ENCODE results near the gene CEP104. TPM values are rescaled to one million over a fixed set of nuclear protein-coding genes. Genes with fewer than 3 reads are reported as not detected.
A peak's percentile ranks its signal among the peaks of the same experiment; 100 is the strongest.

Gene CEP104
- total RNA-seq, 3 donors from 2014 or later = 45.4 to 52.1 (median 49.1) TPM

DNA sequence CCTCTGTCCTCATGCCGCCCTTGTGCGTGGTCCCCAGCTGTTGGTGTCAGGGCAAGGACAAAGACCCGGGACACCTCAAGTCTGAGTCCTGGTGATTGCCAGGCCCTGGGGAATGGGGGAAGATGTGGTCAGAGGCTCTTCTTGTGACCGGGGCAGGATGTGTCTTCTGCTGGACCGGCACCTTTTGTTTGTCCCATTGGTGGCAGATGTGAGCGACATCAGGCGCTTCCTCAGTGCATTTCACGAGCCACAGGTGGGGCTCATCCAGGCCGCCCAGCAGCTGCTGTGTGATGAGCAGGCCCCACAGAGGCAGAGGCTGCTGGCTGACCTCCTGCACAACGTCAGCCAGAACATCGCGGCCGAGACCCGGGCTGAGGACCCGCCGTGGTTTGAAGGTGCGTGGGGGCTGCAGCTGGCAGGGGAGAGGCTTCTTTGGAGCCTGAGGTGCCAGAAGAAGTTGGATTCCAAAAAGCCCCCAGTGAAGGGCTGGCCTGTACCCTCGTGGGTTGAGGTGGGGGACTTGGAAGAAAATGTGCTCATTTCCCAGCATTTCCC is 8.7 kb upstream of the CEP104 start:
- Mint-ChIP-seq H3K9me3 (no peaks in the 10 kb centered on the region), H3K4me3 (no peak overlapping the region), H3K36me3 (ENCODE audit: insufficient read depth) (peaks cover 17% of the 10 kb centered on the region), H3K27me3 (ENCODE audit: low read depth) (no peaks in the 10 kb centered on the region), H3K4me1 (ENCODE audit: low read depth) (peaks cover 2% of the 10 kb centered on the region)
- DNase-seq (no peak), ATAC-seq (no peak)

DNA sequence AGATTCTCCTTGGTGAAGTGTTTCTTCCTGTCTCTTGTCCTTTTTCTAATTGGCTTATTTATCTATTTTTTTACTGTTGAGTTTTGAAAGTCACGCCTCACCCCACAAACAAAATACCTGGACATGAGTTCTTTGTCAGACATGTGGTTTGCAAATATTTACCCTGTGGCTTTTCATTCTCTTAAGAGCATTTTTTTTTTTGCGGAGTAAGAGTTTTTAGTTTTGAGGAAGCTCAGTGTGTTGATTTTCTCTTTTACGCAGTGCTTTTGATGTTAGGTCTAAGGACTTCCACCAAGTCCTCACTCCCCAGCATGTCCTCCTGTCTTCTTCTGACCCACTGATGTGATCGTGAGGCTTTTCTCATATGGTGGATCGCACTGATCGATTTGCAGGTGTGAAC is 7.9 kb upstream of the CEP104 start:
- H3K27me3 Mint-ChIP-seq (ENCODE audit: low read depth) = no peaks in the 10 kb centered on the region
- peaks cover 2% of the 10 kb centered on the region for H3K4me1 Mint-ChIP-seq (ENCODE audit: low read depth)
- no peak for DNase-seq
- H3K36me3 Mint-ChIP-seq (ENCODE audit: insufficient read depth) = peaks cover 15% of the 10 kb centered on the region
- H3K9me3 Mint-ChIP-seq = no peaks in the 10 kb centered on the region
- ATAC-seq = no peak
- H3K4me3 Mint-ChIP-seq = no peak overlapping the region

GRCh38 chr1:3863231-3863935 is 6.4 kb upstream of the CEP104 start:
- Mint-ChIP-seq H3K9me3 (no peaks in the 10 kb centered on the region), H3K36me3 (ENCODE audit: insufficient read depth) (peaks cover 9% of the 10 kb centered on the region)

DNA sequence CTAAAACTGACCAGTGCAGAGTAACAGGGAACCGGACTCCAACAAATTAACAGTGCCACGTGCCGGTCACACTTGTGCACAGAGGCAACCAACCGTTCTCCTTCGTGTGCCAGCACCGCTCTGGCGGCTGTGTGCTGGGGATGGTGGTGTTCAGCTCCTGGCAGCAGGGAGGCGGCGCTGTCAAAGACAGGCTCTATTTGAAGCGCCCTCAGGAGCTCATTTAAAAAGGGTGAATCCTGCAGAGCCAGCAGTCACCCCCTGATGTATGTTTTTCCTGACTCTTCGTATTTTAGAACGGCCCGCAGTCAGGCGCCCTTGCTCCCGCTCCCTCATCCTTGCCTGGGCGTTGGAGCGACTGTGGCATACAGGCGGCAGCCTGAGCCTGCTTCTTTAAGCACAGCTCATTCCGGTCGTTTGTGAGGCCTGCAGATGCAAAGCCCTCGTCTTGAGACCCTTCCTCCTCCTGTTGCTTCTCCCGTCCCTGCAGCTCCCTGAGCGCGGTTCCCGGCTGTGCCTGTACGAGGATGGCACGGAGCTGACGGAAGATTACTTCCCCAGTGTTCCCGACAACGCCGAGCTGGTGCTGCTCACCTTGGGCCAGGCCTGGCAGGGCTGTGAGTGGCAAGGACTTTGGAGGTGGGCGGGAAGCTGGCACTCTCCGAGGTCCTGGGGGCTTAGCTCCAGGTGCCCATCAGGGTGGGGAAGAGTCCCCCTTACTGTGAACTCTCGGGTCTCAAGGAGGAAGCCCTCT is 1.4 kb upstream of the CEP104 start:
- Mint-ChIP-seq H3K27me3 (ENCODE audit: low read depth) (no peaks in the 10 kb centered on the region), H3K9me3 (no peaks in the 10 kb centered on the region), H3K4me3 (peak overlapping the region; percentile 96), H3K4me1 (ENCODE audit: low read depth) (peaks cover 31% of the 10 kb centered on the region), H3K36me3 (ENCODE audit: insufficient read depth) (no peaks in the 10 kb centered on the region)
- DNase-seq (no peak), ATAC-seq (no peak)

More at GRCh38 chr1:3863231-3863935, 6.4 kb upstream of the CEP104 start:
- no peak for ATAC-seq
- peaks cover 9% of the 10 kb centered on the region for H3K4me1 Mint-ChIP-seq (ENCODE audit: low read depth)
- H3K4me3 Mint-ChIP-seq = no peak overlapping the region
- no peaks in the 10 kb centered on the region for H3K27me3 Mint-ChIP-seq (ENCODE audit: low read depth)
- DNase-seq = no peak

GRCh38 chr1:3857791-3858129 is 749 bp upstream of the CEP104 start:
- peaks cover 31% of the 10 kb centered on the region for H3K4me1 Mint-ChIP-seq (ENCODE audit: low read depth)
- peak overlapping the region; percentile 96 for H3K4me3 Mint-ChIP-seq
- H3K27me3 Mint-ChIP-seq (ENCODE audit: low read depth) = no peaks in the 10 kb centered on the region
- no peaks in the 10 kb centered on the region for H3K9me3 Mint-ChIP-seq
- ATAC-seq = no peak
- DNase-seq = no peak
- no peaks in the 10 kb centered on the region for H3K36me3 Mint-ChIP-seq (ENCODE audit: insufficient read depth)

DNA sequence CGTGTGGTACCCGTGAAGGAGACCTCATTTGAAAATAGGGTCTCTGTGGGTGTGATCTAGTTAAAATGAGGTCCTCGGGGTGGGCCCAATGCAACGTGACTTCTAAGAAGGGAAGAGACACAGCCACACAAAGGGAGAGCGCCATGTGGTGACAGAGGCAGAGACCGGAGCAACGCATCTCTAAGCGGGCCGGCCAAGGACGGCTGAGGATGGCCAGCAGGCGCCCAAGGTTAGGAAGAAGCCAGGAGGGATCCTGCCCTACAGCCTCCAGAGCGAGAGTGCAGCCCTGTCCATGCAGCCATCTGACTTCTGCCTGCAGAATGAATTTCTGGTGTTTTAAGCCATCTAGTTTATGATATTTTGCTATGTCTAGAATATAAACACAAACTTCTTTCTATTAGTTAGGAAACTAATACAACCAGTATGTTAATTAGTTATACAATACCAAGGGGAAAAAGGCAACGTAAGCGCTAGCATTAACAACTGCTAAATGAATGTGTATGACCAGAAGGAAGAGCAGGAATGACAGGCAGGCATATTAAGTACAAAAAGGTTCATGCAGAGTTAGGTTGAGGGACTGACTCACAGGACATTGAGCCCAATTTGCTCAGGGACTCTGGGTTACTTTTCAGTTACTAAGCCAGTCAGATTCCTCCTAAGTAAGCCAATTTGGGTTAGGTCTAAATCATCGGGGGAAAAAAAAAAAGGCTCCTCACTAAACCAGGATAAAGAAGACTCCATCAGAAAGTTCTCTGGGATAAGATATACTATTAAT is 4.1 kb downstream of the CEP104 start:
- Mint-ChIP-seq H3K4me3 (no peak overlapping the region), H3K4me1 (ENCODE audit: low read depth) (peaks cover 21% of the 10 kb centered on the region), H3K9me3 (no peaks in the 10 kb centered on the region), H3K36me3 (ENCODE audit: insufficient read depth) (peaks cover 17% of the 10 kb centered on the region), H3K27me3 (ENCODE audit: low read depth) (no peaks in the 10 kb centered on the region)
- ATAC-seq (no peak), DNase-seq (no peak)

DNA sequence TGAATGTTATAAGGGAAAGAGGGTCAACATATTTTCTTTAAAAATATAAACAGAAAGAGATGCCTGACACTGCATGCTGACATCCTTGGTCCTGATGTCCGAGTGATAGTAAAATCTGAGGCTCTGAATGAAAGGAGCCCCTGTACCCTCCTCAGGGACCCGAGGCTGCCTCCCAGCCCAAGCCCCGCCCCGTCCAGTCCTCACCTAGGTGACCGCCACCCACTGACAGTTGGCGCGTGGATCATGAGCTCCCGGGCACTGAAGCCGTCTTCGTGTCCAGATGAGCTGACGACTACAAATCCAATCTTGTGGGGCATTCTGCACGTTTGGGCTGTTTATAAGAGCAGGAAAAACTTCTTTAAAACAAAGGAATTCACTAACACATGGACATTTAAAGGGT is 4.9 kb downstream of the CEP104 start:
- Mint-ChIP-seq H3K4me1 (ENCODE audit: low read depth) (peaks cover 18% of the 10 kb centered on the region), H3K4me3 (no peak overlapping the region), H3K36me3 (ENCODE audit: insufficient read depth) (peaks cover 22% of the 10 kb centered on the region), H3K27me3 (ENCODE audit: low read depth) (no peaks in the 10 kb centered on the region), H3K9me3 (no peaks in the 10 kb centered on the region)
- DNase-seq = no peak
- ATAC-seq = no peak

GRCh38 chr1:3851292-3851691 is 5.7 kb downstream of the CEP104 start:
- ATAC-seq (no peak), DNase-seq (no peak)
- Mint-ChIP-seq H3K36me3 (ENCODE audit: insufficient read depth) (peaks cover 26% of the 10 kb centered on the region), H3K4me1 (ENCODE audit: low read depth) (peaks cover 16% of the 10 kb centered on the region), H3K9me3 (no peaks in the 10 kb centered on the region), H3K4me3 (no peak overlapping the region), H3K27me3 (ENCODE audit: low read depth) (no peaks in the 10 kb centered on the region)

DNA sequence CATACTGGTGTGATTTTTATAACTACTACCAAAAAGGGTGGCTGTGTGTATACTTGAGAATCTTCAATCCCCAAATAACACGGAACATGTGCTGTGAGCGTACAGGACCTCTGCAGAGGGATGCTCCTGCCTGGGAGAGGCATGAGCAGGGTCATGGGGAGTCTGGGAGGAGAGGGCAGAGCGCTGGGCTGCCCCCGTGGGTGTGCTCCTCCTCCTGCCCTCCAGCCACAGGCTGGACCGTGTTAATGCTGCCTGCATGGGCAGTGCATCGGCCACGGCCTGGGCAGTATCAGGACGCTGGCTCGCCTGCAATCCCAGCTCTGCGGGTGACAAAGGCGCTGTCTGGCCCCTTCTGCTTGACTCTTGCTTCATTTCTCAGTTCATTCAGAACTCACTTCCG is 6.2 kb downstream of the CEP104 start:
- ATAC-seq (no peak), DNase-seq (no peak)
- Mint-ChIP-seq H3K4me3 (no peak overlapping the region), H3K27me3 (ENCODE audit: low read depth) (no peaks in the 10 kb centered on the region), H3K9me3 (no peaks in the 10 kb centered on the region), H3K4me1 (ENCODE audit: low read depth) (peaks cover 12% of the 10 kb centered on the region), H3K36me3 (ENCODE audit: insufficient read depth) (peaks cover 26% of the 10 kb centered on the region)

GRCh38 chr1:3847081-3847480 is 9.9 kb downstream of the CEP104 start:
- no peaks in the 10 kb centered on the region for H3K9me3 Mint-ChIP-seq
- H3K27me3 Mint-ChIP-seq (ENCODE audit: low read depth) = no peaks in the 10 kb centered on the region
- peaks cover 35% of the 10 kb centered on the region for H3K36me3 Mint-ChIP-seq (ENCODE audit: insufficient read depth)
- no peaks in the 10 kb centered on the region for H3K4me1 Mint-ChIP-seq (ENCODE audit: low read depth)
- ATAC-seq (no peak), DNase-seq (no peak)
- no peak overlapping the region for H3K4me3 Mint-ChIP-seq

DNA sequence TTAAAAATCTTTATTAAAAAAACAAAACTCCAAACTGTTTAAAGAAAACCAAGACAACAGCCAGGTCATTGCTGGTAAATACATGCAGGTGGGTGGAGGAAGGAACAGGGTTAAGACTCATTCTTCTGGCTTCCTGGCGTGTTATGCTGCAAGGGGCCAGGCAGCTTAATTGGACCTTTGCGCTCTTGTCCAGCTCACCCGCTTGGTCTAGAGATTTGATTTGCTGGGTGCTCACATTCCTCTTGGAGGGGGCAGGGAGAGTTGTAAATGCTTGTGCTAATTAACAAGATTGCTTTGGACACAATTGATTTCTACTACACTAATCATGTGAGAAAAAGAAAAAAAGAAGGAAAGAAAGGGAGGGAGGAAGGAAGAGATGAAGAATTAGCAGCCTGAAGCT is 10.5 kb downstream of the CEP104 start:
- no peak for DNase-seq
- H3K36me3 Mint-ChIP-seq (ENCODE audit: insufficient read depth) = peaks cover 35% of the 10 kb centered on the region
- H3K4me3 Mint-ChIP-seq = no peak overlapping the region
- H3K27me3 Mint-ChIP-seq (ENCODE audit: low read depth) = no peaks in the 10 kb centered on the region
- ATAC-seq = no peak
- H3K9me3 Mint-ChIP-seq = no peaks in the 10 kb centered on the region
- H3K4me1 Mint-ChIP-seq (ENCODE audit: low read depth) = no peaks in the 10 kb centered on the region

- ATAC-seq (no peak), DNase-seq (no peak)
- H3K9me3 Mint-ChIP-seq = no peaks in the 10 kb centered on the region
- peaks cover 52% of the 10 kb centered on the region for H3K36me3 Mint-ChIP-seq (ENCODE audit: insufficient read depth)
- no peak overlapping the region for H3K4me3 Mint-ChIP-seq
- no peaks in the 10 kb centered on the region for H3K27me3 Mint-ChIP-seq (ENCODE audit: low read depth)
- no peaks in the 10 kb centered on the region for H3K4me1 Mint-ChIP-seq (ENCODE audit: low read depth)
Measured at GRCh38 chr1:3842912-3843311, 14.1 kb downstream of the CEP104 start.

- DNase-seq (no peak), ATAC-seq (no peak)
- Mint-ChIP-seq H3K4me3 (no peak overlapping the region), H3K27me3 (ENCODE audit: low read depth) (no peaks in the 10 kb centered on the region), H3K9me3 (peaks cover 6% of the 10 kb centered on the region), H3K4me1 (ENCODE audit: low read depth) (no peaks in the 10 kb centered on the region), H3K36me3 (ENCODE audit: insufficient read depth) (peaks cover 55% of the 10 kb centered on the region)
Measured at GRCh38 chr1:3841491-3841890, 15.5 kb downstream of the CEP104 start.

GRCh38 chr1:3838788-3839187 is 18.2 kb downstream of the CEP104 start:
- no peak overlapping the region for H3K4me3 Mint-ChIP-seq
- no peak for ATAC-seq
- no peaks in the 10 kb centered on the region for H3K4me1 Mint-ChIP-seq (ENCODE audit: low read depth)
- DNase-seq = no peak
- no peaks in the 10 kb centered on the region for H3K27me3 Mint-ChIP-seq (ENCODE audit: low read depth)
- H3K36me3 Mint-ChIP-seq (ENCODE audit: insufficient read depth) = peaks cover 57% of the 10 kb centered on the region
- H3K9me3 Mint-ChIP-seq = peaks cover 6% of the 10 kb centered on the region
